NB4 (cell line): ENCODE measurements around the gene F5.

Source experiments
- DNase-seq: peaks from one replicate; pipeline ENCODE4 v3.0.0; 2010; ENCODE audit warnings: low read depth
- H3K4me3 ChIP-seq: one replicate; pipeline ENCODE4 v1.5.1; 2011; ENCODE audit warnings: mild to moderate bottlenecking, low read depth, low read length, moderate library complexity
- CTCF ChIP-seq: IDR thresholded peaks from one replicate; pipeline ENCODE4 v1.5.1; 2012; ENCODE audit warnings: low read depth, low read length
- MAX ChIP-seq: IDR thresholded peaks from 2 replicates; pipeline ENCODE4 v1.6.1; 2011; ENCODE audit warnings: low read depth, low read length
- MYC ChIP-seq: IDR thresholded peaks from 2 replicates; pipeline ENCODE4 v1.6.1; 2011; ENCODE audit warnings: low read depth, low read length
- POLR2A ChIP-seq: IDR thresholded peaks from 2 replicates; pipeline ENCODE4 v1.6.1; 2011; ENCODE audit warnings: mild to moderate bottlenecking; ENCODE audit not compliant: insufficient read length; ENCODE audit errors: extremely low read depth

The F5 gene

GRCh38 chr1:169488157-169488556, 98.1 kb downstream of the F5 start:
- DNase-seq: no peak

GRCh38 chr1:169487561-169487960, 98.7 kb downstream of the F5 start:
- DNase-seq: no peak
- no peak for TF ChIP-seq MYC
- TF ChIP-seq POLR2A: no peak
- no peak for TF ChIP-seq CTCF
- no peak for TF ChIP-seq MAX
- no peak overlapping the region for H3K4me3 ChIP-seq

More at GRCh38 chr1:169488157-169488556, 98.1 kb downstream of the F5 start:
- no peak overlapping the region for H3K4me3 ChIP-seq
- TF ChIP-seq POLR2A (no peak), MAX (no peak), MYC (no peak), CTCF (no peak)

GRCh38 chr1:169487133-169487532, 99.1 kb downstream of the F5 start:
- DNase-seq: no peak
- TF ChIP-seq MYC: no peak
- no peak for TF ChIP-seq POLR2A
- TF ChIP-seq MAX: no peak
- no peak for TF ChIP-seq CTCF
- H3K4me3 ChIP-seq: peak overlapping the region; percentile 63

GRCh38 chr1:169486281-169487051, 99.8 kb downstream of the F5 start:
- TF ChIP-seq MAX: no peak
- no peak for TF ChIP-seq POLR2A
- peak; percentile 11 for DNase-seq
- peak overlapping the region; percentile 63 for H3K4me3 ChIP-seq

GRCh38 chr1:169485431-169486280, 100.6 kb downstream of the F5 start, which contains the start of gene SLC19A2:
Gene SLC19A2 (minus strand): TSS chr1:169485944. CDS start chr1:169485766, 178 bp downstream.
- H3K4me3 ChIP-seq: peak within 1 kb of the TSS; percentile 72
- DNase-seq: peak; percentile 99
- peak; percentile 94 for TF ChIP-seq MAX
- peak; percentile 85 for TF ChIP-seq POLR2A
- peak; percentile 87 for TF ChIP-seq MYC
- TF ChIP-seq CTCF: no peak
